GM12891 (cell line): Measurements from ENCODE around the gene ASB2.

Experiments
- POLR2A ChIP-seq: IDR thresholded peaks from 2 replicates; pipeline ENCODE4 v1.6.1; 2011; ENCODE audit warnings: low read depth, low read length, control low read depth
- POLR2AphosphoS5 ChIP-seq: IDR thresholded peaks from 2 replicates; pipeline ENCODE4 v1.6.1; 2011; ENCODE audit warnings: low read depth, low read length, control low read depth
- SPI1 ChIP-seq: IDR thresholded peaks from 2 replicates; pipeline ENCODE4 v1.6.1; 2011; ENCODE audit warnings: low read depth, low read length, control low read depth
- TAF1 ChIP-seq: IDR thresholded peaks from 2 replicates; pipeline ENCODE4 v1.6.1; 2011; ENCODE audit warnings: low read depth, low read length, control low read depth

- TF ChIP-seq TAF1 (0 out of 2 replicates have a peak, but pooled peaks have one; percentile 31), POLR2AphosphoS5 (no peak), POLR2A (peak; percentile 55; the same call in 1 of the 2 replicates), SPI1 (no peak)
Observed at GRCh38 chr14:93960108-93960475, 16.3 kb downstream of the ASB2 start.
